CD14-positive monocyte (primary cell): ENCODE measurements around the gene FRS2. TPM values are rescaled to one million over a fixed set of nuclear protein-coding genes. Genes with fewer than 3 reads are reported as not detected.

Source experiments
- DNase-seq, 3 donors: peaks; one replicate each; pipeline ENCODE4 v3.0.0-alpha.2; 2011 to 2022
- H2AFZ ChIP-seq: 2 replicates; pipeline ENCODE4 v1.6.0; 2012; ENCODE audit warnings: mild to moderate bottlenecking, low read depth, low read length, inconsistent platforms; ENCODE audit not compliant: insufficient read depth, poor library complexity, severe bottlenecking
- H3K27ac ChIP-seq, 2 donors: 1 replicate in 1 of 2; 2 replicates in 1 of 2; pipeline ENCODE4 v1.5.1; 2012 to 2013; ENCODE audit warnings: low read length in 2 of 2, control low read depth in 1 of 2, inconsistent platforms in 1 of 2, low read depth in 1 of 2, mild to moderate bottlenecking in 1 of 2
- H3K27me3 ChIP-seq, 2 donors: one replicate each; pipeline versions ENCODE4 v1.6.0 to v1.6.1; 2011 to 2013; ENCODE audit warnings: low read length in 2 of 2; ENCODE audit not compliant: control insufficient read depth in 2 of 2, insufficient read depth in 2 of 2
- H3K36me3 ChIP-seq, 2 donors: replicated peaks in 1 of 2; 1 replicate in 1 of 2; 2 replicates in 1 of 2; pipeline versions ENCODE4 v1.5.1 to v1.6.1; 2012 to 2013; ENCODE audit warnings: low read length in 2 of 2, control low read depth in 1 of 2, inconsistent platforms in 1 of 2, mild to moderate bottlenecking in 1 of 2; ENCODE audit not compliant: insufficient read depth in 2 of 2, control insufficient read depth in 1 of 2
- H3K4me1 ChIP-seq, 2 donors: 1 replicate in 1 of 2; 2 replicates in 1 of 2; pipeline versions ENCODE4 v1.5.1 to v1.6.1; 2012 to 2013; ENCODE audit warnings: low read length in 2 of 2, control low read depth in 1 of 2, inconsistent platforms in 1 of 2, mild to moderate bottlenecking in 1 of 2, moderate library complexity in 1 of 2; ENCODE audit not compliant: insufficient read depth in 2 of 2, control insufficient read depth in 1 of 2
- H3K4me2 ChIP-seq: replicated peaks from 2 replicates; pipeline ENCODE3; 2012; ENCODE audit warnings: low read length, moderate library complexity, mild to moderate bottlenecking; ENCODE audit not compliant: poor library complexity, severe bottlenecking; ENCODE audit errors: extremely low read depth
- H3K4me3 ChIP-seq, 3 experiments: fragments of 200-600 bp in 1 of 3; sonication (generic) in 1 of 3; replicated peaks in 1 of 3; 1 replicate in 2 of 3; 2 replicates in 1 of 3; pipeline ENCODE4 v1.5.1; 2011 to 2013; ENCODE audit warnings: low read length in 3 of 3, mild to moderate bottlenecking in 3 of 3, control low read depth in 2 of 3, low read depth in 2 of 3, inconsistent platforms in 1 of 3, moderate library complexity in 1 of 3
- H3K79me2 ChIP-seq: 2 replicates; pipeline ENCODE4 v1.6.0; 2012; ENCODE audit warnings: mild to moderate bottlenecking, control low read depth, inconsistent platforms, low read length, moderate library complexity; ENCODE audit not compliant: insufficient read depth
- H3K9ac ChIP-seq: 2 replicates; pipeline ENCODE4 v1.6.0; 2017; ENCODE audit warnings: low read length, mild to moderate bottlenecking; ENCODE audit not compliant: insufficient read depth, poor library complexity, severe bottlenecking
- H3K9me3 ChIP-seq, 2 donors: replicated peaks in 1 of 2; 1 replicate in 1 of 2; 2 replicates in 1 of 2; pipeline versions ENCODE4 v1.5.1 to v1.6.1; 2012 to 2013; ENCODE audit warnings: low read length in 2 of 2, control low read depth in 1 of 2; ENCODE audit not compliant: control insufficient read depth in 1 of 2, insufficient read depth in 1 of 2
- H4K20me1 ChIP-seq: 2 replicates; pipeline ENCODE4 v1.6.0; 2012; ENCODE audit warnings: mild to moderate bottlenecking, low read length, control low read depth, moderate library complexity; ENCODE audit not compliant: insufficient read depth
- H3K27ac Mint-ChIP-seq, 7 donors: one replicate each; pipeline ENCODE4 v1.8.0; 2020; ENCODE audit warnings: mild to moderate bottlenecking in 7 of 7, mixed read lengths in 7 of 7, moderate library complexity in 6 of 7, inconsistent platforms in 2 of 7
- H3K27me3 Mint-ChIP-seq, 3 donors: one replicate each; pipeline ENCODE4 v1.8.0; 2021 to 2022; ENCODE audit warnings: low read depth in 3 of 3, mild to moderate bottlenecking in 3 of 3, mixed read lengths in 3 of 3, moderate library complexity in 3 of 3, inconsistent platforms in 1 of 3
- H3K36me3 Mint-ChIP-seq, 2 donors: one replicate each; pipeline ENCODE4 v1.8.0; 2020; ENCODE audit warnings: mixed read lengths in 2 of 2, inconsistent platforms in 1 of 2, mild to moderate bottlenecking in 1 of 2
- H3K4me1 Mint-ChIP-seq: one replicate; pipeline ENCODE4 v1.8.0; 2020; ENCODE audit warnings: mild to moderate bottlenecking, mixed read lengths
- H3K4me3 Mint-ChIP-seq, 2 donors: one replicate each; pipeline ENCODE4 v1.8.0; 2020; ENCODE audit warnings: mild to moderate bottlenecking in 2 of 2, mixed read lengths in 2 of 2, moderate library complexity in 1 of 2
- H3K9me3 Mint-ChIP-seq, 7 donors: one replicate each; pipeline ENCODE4 v1.8.0; 2020 to 2022; ENCODE audit warnings: mixed read lengths in 7 of 7, mild to moderate bottlenecking in 6 of 7, moderate library complexity in 6 of 7, inconsistent platforms in 2 of 7
- CTCF ChIP-seq: fragments of 200-600 bp; IDR thresholded peaks from one replicate; pipeline ENCODE4 v1.8.0; 2022; ENCODE audit warnings: antibody characterized with exemption, mild to moderate bottlenecking
- WGBS: methylation state at CpG from one replicate; pipeline ENCODE4 v1.1.5; 2013; ENCODE audit warnings: missing lambda C conversion rate; ENCODE audit not compliant: insufficient coverage; 5-methylcytosine and 5-hydroxymethylcytosine counted together
- intact Hi-C, 2 donors: fragments of 100-400 bp; cut with micrococcal nuclease; formaldehyde crosslinking; loops; one replicate each; pipeline versions ENCODE4 v1.15.0 to v1.15.1; 2023
- polyA plus RNA-seq, 3 donors: library from polyadenylated mRNA; depleted of rRNA in 1 of 3; unstranded in 2 of 3; stranded (reverse) in 1 of 3; fragments of 300-500 nt in 2 of 3; fragments of >200 nt in 1 of 3; fragmentation: Illumina TruSeq in 2 of 3; gene quantifications; 1 replicate in 2 of 3; 2 replicates in 1 of 3; pipeline ENCODE4 v1.2.3, GENCODE V29; 2012 to 2021

Gene FRS2
- polyA plus RNA-seq, 3 donors: 6.8 to 13.6 (median 13.0) TPM

GRCh38 chr12:69570545-69571399 is 100.6 kb downstream of the FRS2 start:
- H3K9ac ChIP-seq: no peak overlapping the region
- H2AFZ ChIP-seq: no peak overlapping the region
- Mint-ChIP-seq H3K36me3 (peaks cover 57 to 75% of the 10 kb centered on the region in 2 donors), H3K27me3 (peaks cover 0 to 2% (median 0%) of the 10 kb centered on the region in 3 donors), H3K27ac (no peak overlapping the region), H3K9me3 (no peaks in the 10 kb centered on the region), H3K4me3 (no peak overlapping the region), H3K4me1 (no peaks in the 10 kb centered on the region)
- H3K4me2 ChIP-seq: no peak overlapping the region
- WGBS: no CpG with 5 or more reads among the region's 6 CpGs
- peak; percentile 29 to 57 (median 55) for DNase-seq
- H3K4me3 ChIP-seq: no peak overlapping the region
- H3K27ac ChIP-seq: no peak overlapping the region
- peak; percentile 90 for TF ChIP-seq CTCF
- H3K27me3 ChIP-seq: no peaks in the 10 kb centered on the region
- H3K9me3 ChIP-seq: no peaks in the 10 kb centered on the region
- H3K79me2 ChIP-seq: no peaks in the 10 kb centered on the region
- peaks cover 49 to 87% of the 10 kb centered on the region in 2 donors for H3K36me3 ChIP-seq
- no peaks in the 10 kb centered on the region for H4K20me1 ChIP-seq
- intact Hi-C loops: loop anchor here (5.0 to 10.0 kb wide), 2 partner anchors 216 to 278 kb away; partner anchors contain the start of gene YEATS4 (in 1 of the 2)
- no peaks in the 10 kb centered on the region for H3K4me1 ChIP-seq

- Histone ChIP-seq H4K20me1 (no peaks in the 10 kb centered on the region), H3K4me2 (no peak overlapping the region), H3K36me3 (peaks cover 44 to 54% of the 10 kb centered on the region in 2 donors), H3K9me3 (no peaks in the 10 kb centered on the region), H3K9ac (no peak overlapping the region), H3K79me2 (no peaks in the 10 kb centered on the region), H3K4me1 (no peaks in the 10 kb centered on the region), H3K4me3 (no peak overlapping the region), H2AFZ (no peak overlapping the region), H3K27ac (no peak overlapping the region), H3K27me3 (no peaks in the 10 kb centered on the region)
- TF ChIP-seq CTCF: no peak
- DNase-seq: no peak
- Mint-ChIP-seq H3K9me3 (no peaks in the 10 kb centered on the region), H3K27ac (no peak overlapping the region), H3K36me3 (peaks cover 45 to 49% of the 10 kb centered on the region in 2 donors), H3K4me3 (no peak overlapping the region), H3K27me3 (peaks cover 0 to 2% (median 0%) of the 10 kb centered on the region in 3 donors), H3K4me1 (peaks cover 4% of the 10 kb centered on the region)
- intact Hi-C loops: loop anchor here in 1 of 2 donors (10.0 kb wide), 1 partner anchor 221 kb away; the partner anchor contains the start of gene YEATS4
- WGBS: no CpG with 5 or more reads among the region's 3 CpGs
These were observed 105.2 kb downstream of the FRS2 start for GRCh38 chr12:69575346-69575745.
